Ishikawa (cell line): Measurements from ENCODE around the gene NFU1.

Experiments
- EP300 ChIP-seq: IDR thresholded peaks from 2 replicates; pipeline ENCODE4 v1.6.1; 2012; ENCODE audit warnings: borderline replicate concordance
- FOXM1 ChIP-seq: IDR thresholded peaks from 2 replicates; pipeline ENCODE4 v1.6.1; 2012; ENCODE audit warnings: low read depth, borderline replicate concordance
- RAD21 ChIP-seq: IDR thresholded peaks from 2 replicates; pipeline ENCODE4 v1.6.1; 2012; ENCODE audit warnings: low read depth
- TF ChIP-seq, protein P1 (sequence below): IDR thresholded peaks from 2 replicates; pipeline ENCODE4 v1.6.1; 2012; ENCODE audit warnings: low read depth, mild to moderate bottlenecking

- TF ChIP-seq RAD21 = no peak
- no peak for TF ChIP-seq FOXM1
- no peak for TF ChIP-seq EP300
- TF ChIP-seq, protein P1, sequence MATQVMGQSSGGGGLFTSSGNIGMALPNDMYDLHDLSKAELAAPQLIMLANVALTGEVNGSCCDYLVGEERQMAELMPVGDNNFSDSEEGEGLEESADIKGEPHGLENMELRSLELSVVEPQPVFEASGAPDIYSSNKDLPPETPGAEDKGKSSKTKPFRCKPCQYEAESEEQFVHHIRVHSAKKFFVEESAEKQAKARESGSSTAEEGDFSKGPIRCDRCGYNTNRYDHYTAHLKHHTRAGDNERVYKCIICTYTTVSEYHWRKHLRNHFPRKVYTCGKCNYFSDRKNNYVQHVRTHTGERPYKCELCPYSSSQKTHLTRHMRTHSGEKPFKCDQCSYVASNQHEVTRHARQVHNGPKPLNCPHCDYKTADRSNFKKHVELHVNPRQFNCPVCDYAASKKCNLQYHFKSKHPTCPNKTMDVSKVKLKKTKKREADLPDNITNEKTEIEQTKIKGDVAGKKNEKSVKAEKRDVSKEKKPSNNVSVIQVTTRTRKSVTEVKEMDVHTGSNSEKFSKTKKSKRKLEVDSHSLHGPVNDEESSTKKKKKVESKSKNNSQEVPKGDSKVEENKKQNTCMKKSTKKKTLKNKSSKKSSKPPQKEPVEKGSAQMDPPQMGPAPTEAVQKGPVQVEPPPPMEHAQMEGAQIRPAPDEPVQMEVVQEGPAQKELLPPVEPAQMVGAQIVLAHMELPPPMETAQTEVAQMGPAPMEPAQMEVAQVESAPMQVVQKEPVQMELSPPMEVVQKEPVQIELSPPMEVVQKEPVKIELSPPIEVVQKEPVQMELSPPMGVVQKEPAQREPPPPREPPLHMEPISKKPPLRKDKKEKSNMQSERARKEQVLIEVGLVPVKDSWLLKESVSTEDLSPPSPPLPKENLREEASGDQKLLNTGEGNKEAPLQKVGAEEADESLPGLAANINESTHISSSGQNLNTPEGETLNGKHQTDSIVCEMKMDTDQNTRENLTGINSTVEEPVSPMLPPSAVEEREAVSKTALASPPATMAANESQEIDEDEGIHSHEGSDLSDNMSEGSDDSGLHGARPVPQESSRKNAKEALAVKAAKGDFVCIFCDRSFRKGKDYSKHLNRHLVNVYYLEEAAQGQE = no peak
Observed at GRCh38 chr2:69461404-69461803, 24.2 kb upstream of the NFU1 start.
